Type B pancreatic cell (in vitro differentiated cells): Measurements from ENCODE around the gene SPEM3. TPM values are rescaled to one million over a fixed set of nuclear protein-coding genes. Genes with fewer than 3 reads are reported as not detected.

ENCODE experiments used
- DNase-seq: peaks from one replicate; pipeline ENCODE4 v3.0.0; 2021; ENCODE audit warnings: mixed read lengths; ENCODE audit not compliant: unreplicated experiment; ENCODE audit errors: extremely low spot score
- H3K27ac Mint-ChIP-seq: 2 replicates; pipeline ENCODE4 v1.8.0; 2021; ENCODE audit warnings: mild to moderate bottlenecking, mixed read lengths
- H3K27me3 Mint-ChIP-seq: 2 replicates; pipeline ENCODE4 v1.8.0; 2021; ENCODE audit warnings: mixed read lengths
- H3K36me3 Mint-ChIP-seq: 2 replicates; pipeline ENCODE4 v1.8.0; 2021; ENCODE audit warnings: mixed read lengths
- H3K4me1 Mint-ChIP-seq: one replicate; pipeline ENCODE4 v1.8.0; 2021; ENCODE audit warnings: mixed read lengths; ENCODE audit not compliant: unreplicated experiment
- H3K4me3 Mint-ChIP-seq: 2 replicates; pipeline ENCODE4 v1.8.0; 2021; ENCODE audit warnings: mild to moderate bottlenecking, mixed read lengths
- H3K9me3 Mint-ChIP-seq: 2 replicates; pipeline ENCODE4 v1.8.0; 2021; ENCODE audit warnings: mixed read lengths
- CTCF ChIP-seq: fragments of 200-600 bp; sonication (generic); conservative IDR thresholded peaks from 2 replicates; pipeline ENCODE4 v1.5.0; 2021; ENCODE audit warnings: antibody characterized with exemption, mild to moderate bottlenecking
- total RNA-seq: library from RNA; stranded (reverse); gene quantifications from 2 replicates; pipeline ENCODE4 v1.2.1, GENCODE V29; 2021; ENCODE audit warnings: low replicate concordance

The SPEM3 gene
- total RNA-seq, 1 donor from 2014 or later: not detected

DNA sequence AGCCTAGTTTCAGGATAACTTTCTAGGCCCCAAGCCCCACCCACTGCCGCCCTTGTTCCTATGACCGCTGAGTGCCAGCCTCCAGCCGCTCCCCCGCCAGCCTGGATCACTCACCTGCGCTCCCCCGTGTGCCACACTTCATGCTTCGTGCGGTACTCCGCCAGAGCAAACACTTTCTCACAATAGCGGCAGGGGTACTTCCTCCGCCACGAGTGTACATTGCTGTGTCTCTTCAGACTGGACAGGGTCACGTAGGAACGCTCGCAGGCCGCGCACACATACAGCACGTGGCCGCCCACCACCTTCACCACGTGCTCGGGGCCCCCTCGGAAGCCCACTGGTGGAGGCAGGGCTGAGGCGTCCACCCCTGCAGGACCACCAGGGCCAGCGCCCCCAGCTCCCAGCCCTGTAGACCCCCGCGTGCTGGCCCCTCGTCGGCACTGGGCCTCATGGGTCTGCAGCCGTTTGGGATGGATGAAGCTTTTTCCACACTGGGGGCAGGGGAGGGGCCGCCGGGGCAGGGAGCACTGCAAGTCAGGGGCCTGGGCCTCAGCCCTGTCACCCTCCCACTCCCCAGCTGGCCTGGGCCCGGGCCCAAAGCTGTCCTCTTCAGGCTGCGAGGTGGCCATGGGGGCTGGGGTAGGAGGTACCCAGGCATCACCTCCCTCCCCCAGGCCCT lies 37.1 kb downstream of the SPEM3 start:
- H3K27me3 Mint-ChIP-seq: no peaks in the 10 kb centered on the region
- DNase-seq: no peak
- no peak overlapping the region for H3K4me3 Mint-ChIP-seq
- H3K36me3 Mint-ChIP-seq: peaks cover 3% of the 10 kb centered on the region
- no peak for TF ChIP-seq CTCF
- no peak overlapping the region for H3K27ac Mint-ChIP-seq
- H3K9me3 Mint-ChIP-seq: no peaks in the 10 kb centered on the region
- peaks cover 5% of the 10 kb centered on the region for H3K4me1 Mint-ChIP-seq

- no peak for DNase-seq
- Mint-ChIP-seq H3K27ac (no peak overlapping the region), H3K36me3 (no peaks in the 10 kb centered on the region), H3K4me3 (no peak overlapping the region), H3K4me1 (peaks cover 2% of the 10 kb centered on the region), H3K9me3 (no peaks in the 10 kb centered on the region), H3K27me3 (no peaks in the 10 kb centered on the region)
- TF ChIP-seq CTCF: no peak
These were observed 37.6 kb downstream of the SPEM3 start for GRCh38 chr17:7466318-7466638.

DNA sequence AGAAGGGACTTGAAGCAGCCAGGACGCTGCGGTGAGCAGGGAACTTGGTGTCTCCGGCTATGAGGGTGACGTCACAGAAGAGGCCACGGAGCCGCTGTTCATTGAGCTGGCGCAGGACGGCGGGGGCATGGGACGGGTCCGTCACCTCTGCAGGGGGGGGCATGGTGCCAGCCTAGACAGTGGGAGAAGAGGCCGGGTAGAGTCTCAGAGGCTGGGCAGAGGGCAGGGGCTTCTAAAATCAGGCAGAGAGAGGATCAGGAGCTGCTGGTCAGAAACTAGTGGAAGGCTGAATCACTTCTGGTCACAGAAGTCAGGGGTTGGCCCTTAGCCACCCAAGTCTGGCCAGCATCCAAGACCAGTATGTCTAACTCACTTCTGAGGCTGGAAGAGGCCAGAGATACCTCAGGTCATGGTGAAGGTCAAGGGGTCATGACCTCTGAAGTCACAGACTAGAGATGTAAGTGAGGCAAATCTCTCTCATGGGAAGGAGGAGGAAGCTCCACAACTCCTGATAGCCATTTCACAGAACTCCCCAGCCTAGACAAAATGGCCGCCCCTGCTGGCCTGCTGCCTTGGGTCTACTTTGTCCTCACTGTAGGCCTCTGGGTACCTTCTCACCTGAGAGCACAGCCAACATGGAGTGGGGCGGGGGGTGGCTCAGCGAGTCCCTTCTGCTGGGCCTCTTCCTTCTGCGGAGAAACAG lies 38.1 kb downstream of the SPEM3 start:
- Mint-ChIP-seq H3K9me3 (no peaks in the 10 kb centered on the region), H3K36me3 (no peaks in the 10 kb centered on the region), H3K27me3 (no peaks in the 10 kb centered on the region), H3K4me3 (no peak overlapping the region), H3K4me1 (peaks cover 4% of the 10 kb centered on the region), H3K27ac (peak overlapping the region; percentile 50)
- no peak for TF ChIP-seq CTCF
- DNase-seq: no peak

- DNase-seq: no peak
- H3K36me3 Mint-ChIP-seq: no peaks in the 10 kb centered on the region
- no peaks in the 10 kb centered on the region for H3K9me3 Mint-ChIP-seq
- TF ChIP-seq CTCF: no peak
- no peaks in the 10 kb centered on the region for H3K27me3 Mint-ChIP-seq
- H3K4me1 Mint-ChIP-seq: peaks cover 6% of the 10 kb centered on the region
- H3K4me3 Mint-ChIP-seq: no peak overlapping the region
- H3K27ac Mint-ChIP-seq: peak overlapping the region; percentile 50
These were observed 38.8 kb downstream of the SPEM3 start for GRCh38 chr17:7467498-7467897.

- H3K4me1 Mint-ChIP-seq: peaks cover 6% of the 10 kb centered on the region
- no peak overlapping the region for H3K4me3 Mint-ChIP-seq
These were observed 39.6 kb downstream of the SPEM3 start for GRCh38 chr17:7468290-7468689.

More at GRCh38 chr17:7468290-7468689, 39.6 kb downstream of the SPEM3 start:
- no peaks in the 10 kb centered on the region for H3K9me3 Mint-ChIP-seq
- H3K36me3 Mint-ChIP-seq: no peaks in the 10 kb centered on the region
- H3K27me3 Mint-ChIP-seq: no peaks in the 10 kb centered on the region
- peak overlapping the region; percentile 39 for H3K27ac Mint-ChIP-seq
- no peak for DNase-seq
- no peak for TF ChIP-seq CTCF
